ENCODE results near the gene MBD3L4. TPM values are rescaled to one million over a fixed set of nuclear protein-coding genes. Genes with fewer than 3 reads are reported as not detected.

MBD3L4 gene
- total and polyA plus RNA-seq, 10 of the 15 experiments (the other 5 are each of a cell fraction or from before 2014, with no cell fraction given), result not detected

DNA sequence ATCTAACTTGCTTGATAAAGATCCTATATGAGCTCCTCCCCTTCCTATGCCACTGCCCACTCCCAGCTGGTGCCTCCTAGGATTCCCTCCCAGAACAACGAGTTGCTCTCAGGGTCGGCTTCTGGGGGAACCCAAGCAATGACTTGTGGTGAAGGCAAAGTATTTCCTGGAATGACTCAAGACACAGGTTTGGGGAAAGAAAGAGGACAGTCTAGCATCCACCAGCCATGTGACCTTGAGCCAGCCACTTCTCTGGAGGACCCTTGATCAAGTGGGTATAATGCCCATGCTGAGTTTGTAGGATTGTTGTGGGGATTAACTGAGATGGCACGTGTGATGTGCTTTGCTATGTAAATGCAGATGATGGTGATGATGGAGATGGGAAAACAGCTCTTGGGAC is 51.7 kb downstream of the MBD3L4 start (continued):
- 0 out of 2 replicates have a peak, but pooled peaks have one; percentile 8 for TF ChIP-seq IKZF1 (conservative IDR thresholded peaks at IDR 0.05)
- no peak for TF ChIP-seq POLR2AphosphoS5 (IDR thresholded peaks at IDR 0.05; ENCODE audit: low read length)
- TF ChIP-seq, protein P1, sequence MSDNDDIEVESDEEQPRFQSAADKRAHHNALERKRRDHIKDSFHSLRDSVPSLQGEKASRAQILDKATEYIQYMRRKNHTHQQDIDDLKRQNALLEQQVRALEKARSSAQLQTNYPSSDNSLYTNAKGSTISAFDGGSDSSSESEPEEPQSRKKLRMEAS (IDR thresholded peaks at IDR 0.05; ENCODE audit: low read depth, low read length), result no peak
- no peak for TF ChIP-seq JUNB (IDR thresholded peaks at IDR 0.05)
- no peak for TF ChIP-seq RCOR1 (conservative IDR thresholded peaks at IDR 0.05; ENCODE audit: low read depth, low read length)
- no peak for TF ChIP-seq ZNF207 (IDR thresholded peaks at IDR 0.05; ENCODE audit: borderline replicate concordance)
- TF ChIP-seq TARDBP (IDR thresholded peaks at IDR 0.05; ENCODE audit: borderline replicate concordance), result no peak

DNA sequence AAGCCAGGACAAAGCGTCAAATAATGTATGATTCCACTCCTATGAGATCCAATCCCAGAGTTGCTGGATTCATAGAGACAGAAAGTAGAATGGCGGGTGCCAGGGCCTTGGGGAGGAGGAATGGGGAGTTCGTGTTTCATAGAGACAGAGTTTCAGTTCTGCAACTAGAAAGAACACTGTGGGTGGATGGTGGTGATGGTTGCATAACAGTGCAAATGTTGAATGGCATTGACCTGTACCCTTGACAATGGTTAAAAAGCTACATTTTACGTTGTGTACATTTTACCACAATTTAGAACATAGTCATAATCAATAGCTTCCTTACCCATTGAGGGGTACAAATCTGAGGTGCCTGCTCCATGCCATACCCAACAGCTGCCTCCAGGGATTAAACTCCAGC is 52.1 kb downstream of the MBD3L4 start:
- peak overlapping the region; percentile 48; the same call in 1 of the 2 replicates for H3K4me2 ChIP-seq (ENCODE audit: control insufficient read depth, insufficient read depth)
- no peak overlapping the region for H2AFZ ChIP-seq (ENCODE audit: control insufficient read depth, low read depth, low read length)
- no peak for DNase-seq (ENCODE audit: low read depth, low spot score)
- peaks cover 11% of the 10 kb centered on the region for H3K4me1 ChIP-seq (ENCODE audit: control insufficient read depth, insufficient read depth, low read length)
- intact Hi-C loops (cut with micrococcal nuclease; ENCODE audit: unreplicated experiment) (no loop called here), in situ Hi-C loops (cut with MboI) (no loop called here)
- ChIA-PET CTCF (interaction anchor here (0.8 to 1.7 kb wide), 4 partner anchors 10 to 81 kb away, joined by 3 read pairs; partner anchors contain the start of gene ZNF557), POLR2A (interaction anchor here (0.6 to 1.8 kb wide), 6 partner anchors 10 to 84 kb away, joined by 3 to 10 read pairs (median 4); no protein-coding TSS in a partner anchor), SMC1A (ENCODE audit: uncharacterized antibody, unreplicated experiment) (interaction anchor here (1.0 to 1.6 kb wide), 5 partner anchors 10 to 121 kb away, joined by 3 to 10 read pairs (median 4); partner anchors contain the start of gene ZNF557), RAD21 (ENCODE audit: unreplicated experiment) (interaction anchor here (1.1 to 1.9 kb wide), 5 partner anchors 10 to 112 kb away, joined by 4 to 8 read pairs (median 5); partner anchors contain the start of gene ZNF557)
- 22% methylated on average over 4 of the region's 4 CpGs for WGBS (ENCODE audit: insufficient coverage, insufficient replicate concordance, low lambda C conversion rate, missing lambda C conversion rate)
- H3K36me3 ChIP-seq (ENCODE audit: control insufficient read depth in 2 of 2, insufficient read depth in 2 of 2, low read length in 1 of 2), result peaks cover 0 to 2% of the 10 kb centered on the region in 2 experiments; a peak in 2 of 4 replicates
- no peak for FAIRE-seq
- no peaks in the 10 kb centered on the region for H4K20me1 ChIP-seq (ENCODE audit: control insufficient read depth, insufficient read depth)
- no peaks in the 10 kb centered on the region for H3K79me2 ChIP-seq (ENCODE audit: control insufficient read depth, insufficient read depth, low read length)
- H3K4me3 ChIP-seq, result no peak overlapping the region
- no peak overlapping the region for H3K9ac ChIP-seq (ENCODE audit: control insufficient read depth, insufficient read depth, low read length)
- H3K9me3 ChIP-seq (replicated peaks; ENCODE audit: control insufficient read depth, insufficient read depth, low read length), result peaks cover 15% of the 10 kb centered on the region; the same call in 2 of the 3 replicates
- H3K27me3 ChIP-seq (replicated peaks in 1 of 2; ENCODE audit: control insufficient read depth in 2 of 2, insufficient read depth in 2 of 2, low read length in 1 of 2), result no peaks in the 10 kb centered on the region
- H3K27ac ChIP-seq (ENCODE audit: control insufficient read depth, insufficient read depth), result no peak overlapping the region
- BruUV-seq (replicated peaks), result no TSS peak
- peak; percentile 94 for ATAC-seq
- no peak for TF ChIP-seq TCF7 (IDR thresholded peaks at IDR 0.05; ENCODE audit: borderline replicate concordance)
- TF ChIP-seq CBX5 (IDR thresholded peaks at IDR 0.05; ENCODE audit: low read depth), result no peak
- 0 out of 2 replicates have a peak, but pooled peaks have one; percentile 27 for TF ChIP-seq BCL11A (IDR thresholded peaks at IDR 0.05; ENCODE audit: low read depth, low read length)
- no peak for TF ChIP-seq HDAC6 (IDR thresholded peaks at IDR 0.05; ENCODE audit: unreplicated experiment)
- no peak for TF ChIP-seq POLR2A (IDR thresholded peaks at IDR 0.05; ENCODE audit: low read depth, low read length)
- no peak for TF ChIP-seq SMAD5 (IDR thresholded peaks at IDR 0.05; ENCODE audit: low read depth)
- TF ChIP-seq, protein P2, sequence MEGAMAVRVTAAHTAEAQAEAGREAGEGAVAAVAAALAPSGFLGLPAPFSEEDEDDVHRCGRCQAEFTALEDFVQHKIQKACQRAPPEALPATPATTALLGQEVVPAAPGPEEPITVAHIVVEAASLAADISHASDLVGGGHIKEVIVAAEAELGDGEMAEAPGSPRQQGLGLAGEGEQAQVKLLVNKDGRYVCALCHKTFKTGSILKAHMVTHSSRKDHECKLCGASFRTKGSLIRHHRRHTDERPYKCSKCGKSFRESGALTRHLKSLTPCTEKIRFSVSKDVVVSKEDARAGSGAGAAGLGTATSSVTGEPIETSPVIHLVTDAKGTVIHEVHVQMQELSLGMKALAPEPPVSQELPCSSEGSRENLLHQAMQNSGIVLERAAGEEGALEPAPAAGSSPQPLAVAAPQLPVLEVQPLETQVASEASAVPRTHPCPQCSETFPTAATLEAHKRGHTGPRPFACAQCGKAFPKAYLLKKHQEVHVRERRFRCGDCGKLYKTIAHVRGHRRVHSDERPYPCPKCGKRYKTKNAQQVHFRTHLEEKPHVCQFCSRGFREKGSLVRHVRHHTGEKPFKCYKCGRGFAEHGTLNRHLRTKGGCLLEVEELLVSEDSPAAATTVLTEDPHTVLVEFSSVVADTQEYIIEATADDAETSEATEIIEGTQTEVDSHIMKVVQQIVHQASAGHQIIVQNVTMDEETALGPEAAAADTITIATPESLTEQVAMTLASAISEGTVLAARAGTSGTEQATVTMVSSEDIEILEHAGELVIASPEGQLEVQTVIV (IDR thresholded peaks at IDR 0.05; ENCODE audit: borderline replicate concordance, partially characterized antibody), result no peak
- no peak for TF ChIP-seq YBX1 (IDR thresholded peaks at IDR 0.05)
- TF ChIP-seq RB1 (IDR thresholded peaks at IDR 0.05; ENCODE audit: borderline replicate concordance), result no peak
- TF ChIP-seq PAX5 (IDR thresholded peaks at IDR 0.05; ENCODE audit: borderline replicate concordance, low read depth, low read length), result peak; percentile 22; the same call in 1 of the 2 replicates
- TF ChIP-seq IKZF1 (conservative IDR thresholded peaks at IDR 0.05), result 0 out of 2 replicates have a peak, but pooled peaks have one; percentile 41
- peak; percentile 60; the same call in 1 of the 2 replicates for TF ChIP-seq ZNF217 (IDR thresholded peaks at IDR 0.05)
- no peak for TF ChIP-seq RCOR1 (conservative IDR thresholded peaks at IDR 0.05; ENCODE audit: low read depth, low read length)
- TF ChIP-seq DPF2 (IDR thresholded peaks at IDR 0.05), result peak; percentile 72
- TF ChIP-seq RELA (IDR thresholded peaks at IDR 0.05; ENCODE audit: borderline replicate concordance, partially characterized antibody), result no peak
- no peak for TF ChIP-seq FOXK2 (IDR thresholded peaks at IDR 0.05)
- peak; percentile 47 for TF ChIP-seq MEF2B (IDR thresholded peaks at IDR 0.05; ENCODE audit: partially characterized antibody, poor library complexity, severe bottlenecking)
- TF ChIP-seq STAT3 (IDR thresholded peaks at IDR 0.05; ENCODE audit: low read depth, low read length), result no peak
- no peak for TF ChIP-seq LARP7 (IDR thresholded peaks at IDR 0.05)
- peak in 1 of 2 experiments; percentile 63; a peak in 1 of 4 replicates for TF ChIP-seq CEBPB (IDR thresholded peaks at IDR 0.05; ENCODE audit: borderline replicate concordance in 1 of 2, low read depth in 2 of 2, low read length in 2 of 2)

Measured in GM12878 (cell line).